Measurements from ENCODE around the gene DENND4B.
"Not testable (repeated sequence)": the region's sequence is repeated elsewhere in the genome, so short reads cannot be mapped to it uniquely, and the experiment has no call there.

The DENND4B gene

DNA sequence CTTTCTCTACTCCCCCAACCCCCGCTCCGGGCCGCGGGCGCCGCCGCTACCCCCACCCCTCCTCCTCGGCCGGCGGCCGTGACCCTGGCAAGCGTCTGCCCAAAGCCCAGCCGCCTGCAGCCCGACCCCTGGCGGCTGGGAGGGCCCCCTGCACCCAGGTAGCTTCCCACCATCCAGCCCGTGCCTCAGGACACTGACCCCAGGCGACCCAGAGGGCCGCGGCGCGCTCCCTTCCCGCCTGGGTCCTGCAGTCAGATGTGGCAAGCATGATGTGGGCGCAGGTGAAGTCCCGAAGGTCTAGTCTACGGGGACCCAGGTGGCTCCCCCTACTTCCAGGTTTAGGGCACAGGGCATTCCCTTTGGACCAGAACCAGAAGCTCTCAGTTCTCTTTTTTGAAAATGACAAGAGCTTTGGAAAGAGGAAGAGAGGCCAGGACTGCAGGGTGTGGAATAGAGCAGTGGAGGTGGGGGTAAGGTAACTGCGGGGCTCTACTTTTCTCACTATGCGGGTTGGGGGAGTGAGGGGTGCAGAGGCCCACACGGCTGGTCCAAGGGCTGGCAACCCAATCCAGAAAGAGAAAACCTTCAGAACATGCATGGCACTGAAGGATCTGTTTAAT, at the start of gene DENND4B:
Gene DENND4B, minus strand, starts transcription at position 97 of the 620 bp plus-strand sequence. CDS start 2,344 bp downstream, outside the sequence.
- DNase-seq (ENCODE audit: low read depth): peak; percentile 68

GRCh38 chr1:153995640-153996039, 49.1 kb upstream of the DENND4B start:
- no peak for DNase-seq (ENCODE audit: low read depth)

- no peak for DNase-seq (ENCODE audit: low read depth)
Measured at GRCh38 chr1:153995202-153995601, 48.7 kb upstream of the DENND4B start.

DNA sequence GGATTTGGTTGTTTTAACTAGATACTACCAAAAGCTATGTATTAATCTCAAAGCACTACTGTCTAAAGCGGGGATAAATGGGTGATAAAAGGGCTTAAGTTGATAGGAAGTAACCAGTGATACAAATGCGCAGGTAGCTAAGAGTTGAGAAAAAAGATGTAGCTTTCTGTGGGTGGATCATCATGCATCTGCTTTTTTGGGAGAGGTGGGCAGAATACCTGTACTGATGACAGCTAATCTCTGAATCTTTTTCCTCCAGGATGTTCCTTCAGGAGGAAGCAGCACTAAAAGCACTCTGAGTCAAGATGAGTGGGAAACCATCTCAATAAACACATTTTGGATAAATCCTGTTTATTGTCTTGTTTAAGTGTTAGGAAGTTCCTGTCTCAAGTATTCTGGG, 45.3 kb upstream of the DENND4B start:
- no peak for DNase-seq (ENCODE audit: low read depth)

- no peak for DNase-seq (ENCODE audit: low read depth)
Measured at GRCh38 chr1:153991151-153991630, 44.7 kb upstream of the DENND4B start.

- peak; percentile 69 for DNase-seq (ENCODE audit: low read depth)
Measured at GRCh38 chr1:153990468-153991150, 44.1 kb upstream of the DENND4B start, which contains the start of gene RPS27. Gene RPS27 (plus strand): TSS chr1:153990762. CDS start chr1:153990797, 35 bp downstream.

DNA sequence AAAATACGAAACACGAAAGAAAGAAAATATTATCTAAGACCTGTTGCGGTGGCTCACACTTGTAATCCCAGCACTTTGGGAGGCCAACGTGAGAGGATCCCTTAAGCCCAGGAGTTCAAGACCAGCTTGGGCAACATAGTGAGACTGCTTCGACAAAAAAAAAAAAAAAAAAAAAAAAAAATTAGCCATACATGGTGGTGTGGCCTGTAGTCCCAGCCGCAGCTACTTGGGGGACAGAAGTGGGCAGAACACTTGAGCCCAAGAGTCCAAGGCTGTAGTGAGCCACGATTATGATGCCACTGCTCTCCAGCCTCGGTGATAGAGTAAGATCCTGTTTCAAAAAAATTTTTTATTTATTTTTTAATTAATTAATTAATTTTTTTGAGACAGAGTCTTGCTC, 41.1 kb upstream of the DENND4B start:
- DNase-seq (ENCODE audit: low read depth): no peak

GRCh38 chr1:153985941-153986761, 39.6 kb upstream of the DENND4B start, which contains the start of gene RAB13:
Gene RAB13 (minus strand): TSS chr1:153986339. CDS start chr1:153986236, 103 bp downstream.
- DNase-seq (ENCODE audit: low read depth): no peak

- peak; percentile 42 for DNase-seq (ENCODE audit: low read depth)
Measured at GRCh38 chr1:153985341-153985912, 38.9 kb upstream of the DENND4B start.

- DNase-seq (ENCODE audit: low read depth): no peak
Measured at GRCh38 chr1:153984123-153984894, 37.8 kb upstream of the DENND4B start.

GRCh38 chr1:153981735-153982134, 35.2 kb upstream of the DENND4B start:
- DNase-seq (ENCODE audit: low read depth): not testable (repeated sequence)

- DNase-seq (ENCODE audit: low read depth): not testable (repeated sequence)
Measured at GRCh38 chr1:153979091-153979490, 32.6 kb upstream of the DENND4B start.

DNA sequence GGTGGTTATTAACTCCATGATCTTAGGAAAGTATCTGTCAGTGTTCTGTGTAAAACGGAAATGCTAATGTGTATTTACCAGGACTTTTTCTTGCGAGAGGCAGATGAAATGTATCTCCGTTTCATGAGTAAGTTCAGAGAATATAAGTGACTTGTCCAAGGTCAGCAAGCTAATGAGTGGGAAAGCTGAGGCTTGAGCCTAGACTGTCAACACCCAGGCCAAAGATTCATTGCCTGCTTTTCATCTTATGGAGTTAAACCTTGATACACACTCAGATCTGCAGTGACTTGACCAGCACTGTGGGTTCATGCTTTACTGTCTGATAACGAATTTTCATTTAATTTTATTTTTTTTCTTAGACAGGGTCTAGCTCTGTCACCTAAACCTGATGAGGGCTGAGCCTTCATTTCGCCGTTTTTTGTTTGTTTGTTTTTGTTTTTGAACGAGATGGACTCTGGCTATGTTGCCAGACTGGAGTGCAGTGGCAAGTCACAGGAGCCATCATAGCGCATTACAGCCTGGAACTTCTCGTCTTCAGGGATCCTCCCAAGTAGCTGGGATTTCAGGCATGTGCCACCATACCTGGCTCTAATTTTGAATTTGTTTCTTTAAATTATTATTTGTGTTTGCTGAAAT, 31.9 kb upstream of the DENND4B start:
- no peak for DNase-seq (ENCODE audit: low read depth)

GRCh38 chr1:153977250-153978240, 31.0 kb upstream of the DENND4B start, which contains the start of gene JTB:
Gene JTB (minus strand): TSS chr1:153977674. CDS start chr1:153977252, 422 bp downstream.
- DNase-seq (ENCODE audit: low read depth): peak; percentile 82

- DNase-seq (ENCODE audit: low read depth): no peak
Measured at GRCh38 chr1:153976819-153977249, 30.3 kb upstream of the DENND4B start.

DNA sequence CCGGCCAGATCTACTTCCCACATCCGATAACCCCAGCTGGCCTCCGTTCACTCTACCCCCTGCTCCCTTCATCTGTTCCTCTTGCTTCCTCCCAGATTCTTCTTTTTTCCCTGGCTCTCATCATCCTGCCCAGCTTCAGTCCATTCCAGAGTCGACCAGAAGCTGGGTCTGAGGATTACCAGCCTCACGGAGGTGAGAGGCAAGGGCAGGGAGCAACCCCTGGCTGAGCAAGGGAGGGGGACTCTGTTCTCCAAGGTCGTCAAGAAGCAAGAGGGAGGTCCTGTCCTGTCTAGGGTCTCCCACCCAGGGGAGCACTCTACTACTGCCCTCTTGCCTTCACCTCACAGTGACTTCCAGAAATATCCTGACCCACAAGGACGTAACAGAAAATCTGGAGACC, 27.0 kb upstream of the DENND4B start:
- DNase-seq (ENCODE audit: low read depth): no peak

GRCh38 chr1:153973071-153973470, 26.6 kb upstream of the DENND4B start:
- DNase-seq (ENCODE audit: low read depth): no peak

DNA sequence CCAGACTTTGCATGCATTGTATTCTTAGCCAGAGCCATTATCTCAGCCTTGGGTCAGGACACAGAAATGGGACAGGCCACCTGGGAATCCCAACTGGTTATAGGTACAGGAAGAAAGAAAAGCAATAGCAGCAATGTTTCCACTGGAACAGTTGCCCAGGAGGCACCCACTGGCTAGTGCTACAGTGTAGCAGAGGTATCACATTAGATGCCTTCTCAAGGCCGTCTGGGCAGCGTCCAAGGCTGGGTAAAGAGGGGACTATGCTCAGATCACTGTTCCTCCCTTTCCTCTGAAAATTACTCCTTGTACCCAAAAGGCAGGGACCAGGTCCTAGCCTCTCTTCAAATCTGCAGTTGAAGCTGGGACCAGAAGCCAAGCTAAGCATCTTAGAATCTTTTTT, 23.8 kb upstream of the DENND4B start:
- DNase-seq (ENCODE audit: low read depth): no peak

GRCh38 chr1:153968972-153969371, 22.5 kb upstream of the DENND4B start:
- DNase-seq (ENCODE audit: low read depth): no peak

Measured in stimulated activated CD8-positive, alpha-beta memory T cell treated with anti-CD3 and anti-CD28 coated beads, Interleukin-4, amount 100 ng/mL, for 24 hours (primary cell).